Posterior cingulate gyrus (tissue), 11 donors: ENCODE data around the gene RO60.
"Not testable (repeated sequence)": the region's sequence is repeated elsewhere in the genome, so short reads cannot be mapped to it uniquely, and the experiment has no call there.

ENCODE experiments used
- DNase-seq, 10 donors: peaks; one replicate each; pipeline versions ENCODE4 v3.0.0 to v3.0.0-alpha.2; 2020 to 2021; ENCODE audit warnings: mixed read lengths in 3 of 10
- intact Hi-C: fragments of 100-400 bp; cut with DNase I; formaldehyde crosslinking; loops from one replicate; pipeline ENCODE4 v1.15.1; 2023

Gene RO60

DNA sequence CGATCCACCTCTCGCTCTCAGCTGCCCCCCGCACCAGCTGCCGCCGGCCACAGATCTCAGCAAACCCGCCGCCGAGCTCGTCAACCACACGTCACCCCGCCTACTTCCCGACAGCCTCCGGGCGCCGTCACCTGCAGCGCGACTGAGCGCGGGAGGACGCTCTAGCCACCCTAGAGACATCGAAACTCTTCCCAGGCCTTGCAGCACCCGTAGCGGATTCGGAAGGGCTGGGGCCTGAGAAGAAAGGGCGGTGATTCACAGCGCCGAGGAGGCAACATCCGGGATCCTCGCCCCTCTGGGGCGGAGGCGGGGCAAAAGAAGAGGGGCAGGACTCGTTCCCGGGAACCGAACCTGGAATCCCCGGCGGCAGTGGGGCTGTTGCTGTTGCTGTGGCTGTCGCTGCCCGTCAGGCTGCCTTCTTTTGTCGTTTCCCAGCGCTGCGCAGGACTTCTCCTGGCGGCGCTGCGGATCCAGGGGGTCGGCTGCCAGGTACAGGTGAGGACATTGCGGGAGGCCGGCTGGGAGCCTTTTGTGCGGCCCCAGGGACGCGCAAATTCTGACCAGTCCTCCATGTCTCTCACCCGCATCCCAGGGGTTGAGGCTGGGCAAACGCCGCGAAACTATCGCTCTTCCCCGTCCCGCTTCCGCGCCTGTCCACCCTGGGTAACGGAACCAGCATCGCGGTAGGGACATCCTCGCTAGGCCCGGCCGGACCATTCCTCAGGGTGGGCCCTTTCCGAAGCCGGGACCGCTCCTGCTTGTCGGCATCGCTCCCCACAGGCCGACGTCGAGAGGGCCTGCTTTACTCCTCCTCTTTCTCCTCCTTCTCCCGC is at the start of gene RO60, which contains the start of gene UCHL5:
Gene RO60 (plus strand): TSS at position 331 of the 833 bp plus-strand sequence. CDS start 9,443 bp downstream, outside the sequence.
Gene UCHL5 (minus strand): TSS at position 79 of the 833 bp plus-strand sequence. CDS start 100 bp downstream, outside the sequence.
- intact Hi-C loops = loop anchor here (1.0 to 2.0 kb wide), 2 partner anchors 45 to 62 kb away; partner anchors contain the start of gene GLRX2
- DNase-seq = peak; percentile 94 to 100 (median 96)

- DNase-seq = no peak
- intact Hi-C loops = loop anchor here (10.0 kb wide), 1 partner anchor 397 kb away; no protein-coding TSS in a partner anchor
These were observed 48.0 kb upstream of the RO60 start for GRCh38 chr1:193011406-193011805.

DNA sequence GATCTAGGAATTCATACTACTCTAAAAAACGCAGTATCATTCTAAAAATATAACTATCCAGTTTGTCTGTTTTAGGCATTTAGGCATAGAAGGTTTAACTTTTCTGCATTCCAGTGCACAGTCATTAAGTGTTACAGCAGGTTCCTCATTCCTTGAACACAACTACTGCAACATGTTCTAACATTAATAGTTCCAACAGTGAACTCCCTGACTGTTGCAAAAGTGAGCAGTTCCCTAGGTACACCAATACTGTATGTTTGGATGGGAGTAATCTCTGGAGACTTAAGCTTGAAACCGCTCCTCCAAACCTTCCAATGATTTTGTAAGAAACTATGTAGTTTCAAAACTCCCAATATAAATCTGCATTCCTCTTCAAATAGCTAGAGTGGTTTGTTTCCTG is 46.4 kb upstream of the RO60 start:
- intact Hi-C loops = loop anchor here (10.0 kb wide), 1 partner anchor 398 kb away; no protein-coding TSS in a partner anchor
- DNase-seq = no peak

DNA sequence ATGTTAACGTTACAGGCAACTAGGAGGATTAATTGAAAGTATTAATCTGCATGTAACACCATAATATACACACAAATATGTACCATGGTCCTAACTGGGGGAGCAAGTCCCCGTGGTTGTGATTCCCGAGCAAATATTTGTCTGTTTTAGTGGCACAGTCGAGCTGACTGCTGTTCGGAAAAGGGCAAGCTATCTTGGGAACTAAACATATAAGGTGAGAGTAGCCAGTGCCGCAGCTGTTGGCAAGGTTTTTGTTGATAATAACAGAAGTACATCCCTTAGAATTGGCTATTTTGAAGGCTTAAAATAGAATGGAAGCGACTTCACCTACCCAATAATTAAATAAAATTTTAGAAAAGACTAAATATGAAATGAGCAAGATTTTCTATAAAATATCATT is 45.7 kb upstream of the RO60 start:
- intact Hi-C loops = loop anchor here (10.0 kb wide), 1 partner anchor 399 kb away; no protein-coding TSS in a partner anchor

GRCh38 chr1:193014400-193014799 is 45.0 kb upstream of the RO60 start:
- DNase-seq = no peak
- intact Hi-C loops = loop anchor here (10.0 kb wide), 1 partner anchor 400 kb away; no protein-coding TSS in a partner anchor

More for the DNA sequence above, 45.7 kb upstream of the RO60 start:
- DNase-seq = no peak

- DNase-seq = no peak
- intact Hi-C loops = loop anchor here (5.0 to 10.0 kb wide), 2 partner anchors 209 to 402 kb away; partner anchors contain the start of gene RGS2
These were observed 42.6 kb upstream of the RO60 start for GRCh38 chr1:193016788-193017187.

- no peak for DNase-seq
- intact Hi-C loops = loop anchor here (2.0 to 10.0 kb wide), 3 partner anchors 212 to 545 kb away; partner anchors contain the start of gene RGS2
These were observed 39.9 kb upstream of the RO60 start for GRCh38 chr1:193019442-193020026.

DNA sequence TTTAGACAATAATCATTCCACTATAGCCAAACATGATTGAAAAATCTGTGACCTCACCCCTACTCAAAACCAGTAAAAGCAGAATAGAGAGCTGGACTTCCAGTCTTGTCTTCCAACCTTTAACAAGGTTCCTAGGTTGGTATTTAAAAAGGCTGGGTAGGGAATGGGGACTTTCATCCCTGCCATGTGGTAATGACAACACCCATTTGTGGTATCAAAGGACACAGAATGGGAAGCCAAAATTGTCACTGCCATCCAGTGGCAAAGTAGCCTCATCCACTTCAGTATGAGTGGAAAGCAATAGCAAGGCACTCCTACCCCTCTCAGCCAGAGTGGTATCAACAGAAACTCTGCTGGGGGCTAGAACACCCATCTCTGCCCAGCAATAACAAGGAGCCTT is 34.2 kb upstream of the RO60 start:
- intact Hi-C loops = no loop called here
- no peak for DNase-seq

DNA sequence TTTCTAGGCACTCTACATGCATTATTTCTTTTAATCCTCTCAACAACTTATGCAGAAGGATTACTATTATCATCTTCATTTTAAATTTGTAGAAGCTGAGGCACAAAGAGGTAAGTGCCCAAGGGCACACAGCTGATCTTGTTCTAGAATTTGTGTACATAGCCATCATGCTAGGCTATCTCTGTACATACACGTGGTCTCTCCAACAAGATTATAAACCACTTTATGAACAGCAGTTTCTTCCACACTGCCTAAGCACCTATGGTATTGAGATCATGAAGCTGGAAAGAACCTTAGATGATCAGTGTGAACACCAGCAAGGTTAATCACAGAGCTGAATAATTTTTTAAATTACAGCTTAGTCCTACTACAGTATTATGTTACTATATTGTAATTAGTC is 29.1 kb upstream of the RO60 start:
- intact Hi-C loops = no loop called here

GRCh38 chr1:193031431-193031830 is 28.0 kb upstream of the RO60 start:
- intact Hi-C loops = no loop called here
- no peak for DNase-seq

More for the DNA sequence above, 29.1 kb upstream of the RO60 start:
- DNase-seq = no peak

DNA sequence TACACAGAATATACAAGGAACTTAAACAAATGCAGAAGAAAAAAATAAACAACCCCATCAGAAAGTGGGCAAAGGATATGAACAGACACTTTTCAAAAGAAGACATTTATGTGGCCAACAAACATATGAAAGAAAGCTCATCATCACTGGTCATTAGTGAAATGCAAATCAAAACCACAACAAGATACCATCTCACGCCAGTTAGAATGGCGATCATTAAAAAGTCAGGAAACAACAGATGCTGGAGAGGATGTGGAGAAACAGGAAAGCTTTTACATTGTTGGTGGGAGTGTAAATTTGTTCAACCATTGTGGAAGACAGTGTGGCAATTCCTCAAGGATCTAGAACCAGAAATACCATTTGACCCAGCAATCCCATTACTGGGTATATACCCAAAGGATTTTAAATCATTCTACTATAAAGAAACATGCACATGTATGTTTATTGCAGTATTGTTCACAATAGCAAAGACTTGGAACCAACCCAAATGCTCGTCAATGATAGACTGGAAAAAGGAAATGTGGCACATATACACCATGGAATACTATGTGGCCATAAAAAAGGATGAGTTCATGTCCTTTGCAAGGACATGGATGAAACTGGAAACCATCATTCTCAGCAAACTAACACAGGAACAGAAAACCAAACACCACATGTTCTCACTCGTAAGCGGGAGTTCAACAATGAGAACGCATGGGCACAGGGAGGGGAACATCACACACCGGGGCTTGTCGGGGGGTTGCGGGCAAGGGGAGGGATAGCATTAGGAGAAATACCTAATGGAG is 26.6 kb upstream of the RO60 start:
- intact Hi-C loops, DNase-seq: not testable (repeated sequence)

GRCh38 chr1:193033610-193034009 is 25.8 kb upstream of the RO60 start:
- DNase-seq = no peak
- intact Hi-C loops = no loop called here

- no peak for DNase-seq
- intact Hi-C loops = no loop called here
These were observed 22.9 kb upstream of the RO60 start for GRCh38 chr1:193036337-193037047.

DNA sequence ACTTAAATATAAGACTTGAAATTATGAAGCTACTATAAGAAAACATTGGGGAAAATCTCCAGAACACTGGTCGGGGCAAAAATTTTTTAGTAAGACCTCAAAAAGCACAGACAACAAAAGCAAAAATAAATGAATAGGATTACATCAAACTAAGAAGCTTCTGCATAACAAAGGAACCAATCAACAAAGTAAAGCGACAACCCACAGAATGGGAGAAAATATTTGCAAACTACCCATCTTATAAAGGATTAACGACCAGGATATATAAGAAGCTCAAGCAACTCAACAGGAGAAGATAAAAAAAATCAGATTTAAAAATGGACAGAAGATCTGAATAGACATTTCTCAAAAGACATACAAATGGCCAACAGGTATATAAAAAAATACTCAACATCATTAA is 19.4 kb upstream of the RO60 start:
- intact Hi-C loops = no loop called here
- DNase-seq = no peak

- intact Hi-C loops = no loop called here
- DNase-seq = no peak
These were observed 16.4 kb upstream of the RO60 start for GRCh38 chr1:193042766-193043691.

- intact Hi-C loops = not testable (repeated sequence)
- peak in 1 of 10 donors; percentile 68 for DNase-seq
These were observed 10.5 kb upstream of the RO60 start for GRCh38 chr1:193048913-193049312.

DNA sequence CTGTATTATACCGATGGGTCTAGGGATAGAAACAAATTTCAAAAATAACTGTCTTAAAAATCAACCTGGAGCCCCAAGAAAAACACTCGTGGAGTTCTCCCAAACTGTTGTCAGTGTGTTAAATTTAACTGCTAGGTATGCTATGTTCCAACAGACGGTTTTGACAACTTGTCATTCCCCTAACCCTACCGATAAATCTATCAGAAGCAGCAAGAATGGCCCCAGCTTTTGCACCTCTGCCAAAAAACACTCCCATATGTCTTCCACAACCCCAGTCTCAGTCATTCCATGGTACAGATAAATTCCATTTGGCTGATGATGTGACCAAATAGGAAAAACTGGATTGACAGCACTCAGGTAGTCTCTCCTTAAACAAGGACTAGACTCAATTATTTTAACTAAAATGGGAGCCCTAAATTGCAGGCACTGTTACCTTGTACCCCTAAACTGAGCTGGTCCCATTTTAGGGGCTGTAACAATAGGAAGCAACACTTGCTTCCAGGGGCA is 5.2 kb upstream of the RO60 start:
- DNase-seq = no peak
- intact Hi-C loops = no loop called here

- peak in 3 of 10 donors; percentile 4 to 70 (median 11) for DNase-seq
- intact Hi-C loops = loop anchor here (1.0 to 2.0 kb wide), 2 partner anchors 46 to 63 kb away; partner anchors contain the start of gene GLRX2
These were observed 707 bp upstream of the RO60 start for GRCh38 chr1:193058529-193059281.
